ENCODE results near the gene OR52L1.
A peak's percentile ranks its signal among the peaks of the same experiment; 100 is the strongest.
"Not testable (repeated sequence)": the region's sequence is repeated elsewhere in the genome, so short reads cannot be mapped to it uniquely, and the experiment has no call there.

Gene OR52L1

GRCh38 chr11:5986885-5987284 is at the start of gene OR52L1:
Gene OR52L1, minus strand, starts transcription at chr11:5986985. Its CDS starts 55 bp downstream, at chr11:5986930.
- DNase-seq (ENCODE audit: low spot score), result no peak

GRCh38 chr11:6030708-6031405 is 44.1 kb upstream of the OR52L1 start, which contains the start of gene OR56A1:
Gene OR56A1, minus strand, starts transcription at chr11:6030758. Its CDS starts 3,066 bp downstream, at chr11:6027692.
- no peak for DNase-seq (ENCODE audit: low spot score)

- no peak for DNase-seq (ENCODE audit: low spot score)
Observed at GRCh38 chr11:6027501-6027900, 40.7 kb upstream of the OR52L1 start.

GRCh38 chr11:6025056-6025455 is 38.3 kb upstream of the OR52L1 start:
- peak; percentile 23 for DNase-seq (ENCODE audit: low spot score)

GRCh38 chr11:6022956-6023355 is 36.2 kb upstream of the OR52L1 start:
- DNase-seq (ENCODE audit: low spot score), result peak; percentile 29

GRCh38 chr11:6013042-6013441 is 26.3 kb upstream of the OR52L1 start:
- no peak for DNase-seq (ENCODE audit: low spot score)

GRCh38 chr11:6012035-6012668 is 25.4 kb upstream of the OR52L1 start:
- no peak for DNase-seq (ENCODE audit: low spot score)

- no peak for DNase-seq (ENCODE audit: low spot score)
Observed at GRCh38 chr11:6006846-6007245, 20.1 kb upstream of the OR52L1 start, which contains the start of gene OR56A4. Gene OR56A4, minus strand, starts transcription at chr11:6006946. Its CDS starts 3,954 bp downstream, at chr11:6002992.

GRCh38 chr11:6006395-6006794 is 19.6 kb upstream of the OR52L1 start:
- no peak for DNase-seq (ENCODE audit: low spot score)

GRCh38 chr11:6002202-6002699 is 15.5 kb upstream of the OR52L1 start:
- DNase-seq (ENCODE audit: low spot score), result no peak

GRCh38 chr11:5994791-5995190 is 8.0 kb upstream of the OR52L1 start:
- DNase-seq (ENCODE audit: low spot score), result no peak

GRCh38 chr11:5992604-5993251 is 5.9 kb upstream of the OR52L1 start:
- DNase-seq (ENCODE audit: low spot score), result no peak

GRCh38 chr11:5992150-5992549 is 5.4 kb upstream of the OR52L1 start:
- DNase-seq (ENCODE audit: low spot score), result no peak

GRCh38 chr11:5989203-5989602 is 2.4 kb upstream of the OR52L1 start:
- no peak for DNase-seq (ENCODE audit: low spot score)

GRCh38 chr11:5983443-5983842 is 3.3 kb downstream of the OR52L1 start:
- DNase-seq (ENCODE audit: low spot score), result no peak

GRCh38 chr11:5973530-5973929 is 13.3 kb downstream of the OR52L1 start:
- no peak for DNase-seq (ENCODE audit: low spot score)

GRCh38 chr11:5968394-5968793 is 18.4 kb downstream of the OR52L1 start, which contains the start of gene OR56A5:
Gene OR56A5, minus strand, starts transcription at chr11:5968494. Its CDS starts 0 bp downstream, at chr11:5968494.
- DNase-seq (ENCODE audit: low spot score), result no peak

- no peak for DNase-seq (ENCODE audit: low spot score)
Observed at GRCh38 chr11:5967708-5968107, 19.1 kb downstream of the OR52L1 start.

- DNase-seq (ENCODE audit: low spot score), result no peak
Observed at GRCh38 chr11:5966958-5967357, 19.8 kb downstream of the OR52L1 start.

- not testable (repeated sequence) for DNase-seq (ENCODE audit: low spot score)
Observed at GRCh38 chr11:5960704-5961320, 26.0 kb downstream of the OR52L1 start.

GRCh38 chr11:5955586-5955985 is 31.2 kb downstream of the OR52L1 start:
- DNase-seq (ENCODE audit: low spot score), result no peak

GRCh38 chr11:5941951-5942350 is 44.8 kb downstream of the OR52L1 start, which contains the start of gene OR56A3:
Gene OR56A3, plus strand, starts transcription at chr11:5942251. Its CDS starts 5,096 bp downstream, at chr11:5947347.
- no peak for DNase-seq (ENCODE audit: low spot score)
